GM23248 (cell line): Measurements from ENCODE around the gene TRIP4.
"Not testable (repeated sequence)": the region's sequence is repeated elsewhere in the genome, so short reads cannot be mapped to it uniquely, and the experiment has no call there.

Source experiments
- EZH2 ChIP-seq: fragments of 200-600 bp; sonication (generic); IDR thresholded peaks from 2 replicates; pipeline ENCODE4 v1.6.1; 2018; ENCODE audit warnings: antibody characterized with exemption, mild to moderate bottlenecking; ENCODE audit not compliant: insufficient read depth, poor library complexity, severe bottlenecking
- EZH2phosphoT487 ChIP-seq: fragments of 200-600 bp; sonication (generic); IDR thresholded peaks from 2 replicates; pipeline ENCODE4 v1.6.1; 2018; ENCODE audit warnings: antibody characterized with exemption, moderate library complexity, mild to moderate bottlenecking, low read depth; ENCODE audit not compliant: insufficient read depth

- TF ChIP-seq EZH2, EZH2phosphoT487: not testable (repeated sequence)
These were observed 108.3 kb downstream of the TRIP4 start for GRCh38 chr15:64495968-64496367.
